Smooth muscle cell (in vitro differentiated cells): ENCODE results near the gene VPS54. TPM values are rescaled to one million over a fixed set of nuclear protein-coding genes. Genes with fewer than 3 reads are reported as not detected.

Experiments used
- DNase-seq: peaks from one replicate; lab custom pipeline; 2025; ENCODE audit not compliant: unreplicated experiment; lab: John Stamatoyannopoulos, UW
- H2AFZ ChIP-seq: fragments of 200-600 bp; sonication (generic); 2 replicates; pipeline ENCODE4 v1.6.0; 2016; ENCODE audit warnings: antibody characterized with exemption, low read depth, mild to moderate bottlenecking
- H3F3A ChIP-seq: fragments of 200-600 bp; sonication (generic); 2 replicates; pipeline ENCODE4 v1.6.0; 2017; ENCODE audit warnings: antibody characterized with exemption, low read depth
- H3K27ac ChIP-seq: fragments of 200-600 bp; sonication (generic); 2 replicates; pipeline ENCODE4 v1.5.1; 2016; ENCODE audit warnings: low read depth, mild to moderate bottlenecking
- H3K27me3 ChIP-seq: fragments of 200-600 bp; sonication (generic); 2 replicates; pipeline ENCODE4 v1.6.1; 2016; ENCODE audit warnings: low read depth, mild to moderate bottlenecking
- H3K36me3 ChIP-seq: fragments of 200-600 bp; sonication (generic); 2 replicates; pipeline ENCODE4 v1.5.1; 2016; ENCODE audit warnings: low read depth
- H3K4me1 ChIP-seq: fragments of 200-600 bp; sonication (generic); 2 replicates; pipeline ENCODE4 v1.5.1; 2016; ENCODE audit warnings: low read depth
- H3K4me2 ChIP-seq: fragments of 200-600 bp; sonication (generic); 2 replicates; pipeline ENCODE4 v1.6.0; 2016; ENCODE audit warnings: mild to moderate bottlenecking
- H3K4me3 ChIP-seq: fragments of 200-600 bp; sonication (generic); 2 replicates; pipeline ENCODE4 v1.5.1; 2016; ENCODE audit warnings: mild to moderate bottlenecking
- H3K79me2 ChIP-seq: fragments of 200-600 bp; sonication (generic); 2 replicates; pipeline ENCODE4 v1.6.0; 2016; ENCODE audit warnings: low read depth, mild to moderate bottlenecking
- H3K9ac ChIP-seq: fragments of 200-600 bp; sonication (generic); 2 replicates; pipeline ENCODE4 v1.6.0; 2016; ENCODE audit warnings: low read depth
- H3K9me3 ChIP-seq: fragments of 200-600 bp; sonication (generic); replicated peaks from 2 replicates; pipeline ENCODE4 v1.5.1; 2016; ENCODE audit warnings: low read depth
- H4K20me1 ChIP-seq: fragments of 200-600 bp; sonication (generic); 2 replicates; pipeline ENCODE4 v1.6.0; 2016; ENCODE audit warnings: low read depth
- CTCF ChIP-seq: fragments of 200-600 bp; sonication (generic); IDR thresholded peaks from 2 replicates; pipeline ENCODE4 v1.5.1; 2017; ENCODE audit warnings: borderline replicate concordance, mild to moderate bottlenecking, antibody characterized with exemption; ENCODE audit not compliant: insufficient read depth, poor library complexity, severe bottlenecking
- WGBS: methylation state at CpG from one replicate; pipeline ENCODE4 v1.1.7; 2016; ENCODE audit warnings: low lambda C conversion rate; 5-methylcytosine and 5-hydroxymethylcytosine counted together
- polyA plus RNA-seq: library from polyadenylated mRNA; unstranded; fragments of >200 nt; fragmentation: Nextera tagmentation; extraction: Ambion mirVana; gene quantifications from 2 replicates; pipeline ENCODE4 v1.2.1, GENCODE V29; 2016
- total RNA-seq: library from RNA; depleted of rRNA; stranded (reverse); fragments of >200 nt; gene quantifications from 2 replicates; pipeline ENCODE4 v1.2.3, GENCODE V29; 2014

Gene VPS54
- total and polyA plus RNA-seq, 2 experiments from 2014 or later, result 12.8 to 36.9 TPM

GRCh38 chr2:63862806-63863205, 156.4 kb downstream of the VPS54 start:
- Histone ChIP-seq H3K27me3 (no peaks in the 10 kb centered on the region), H3K4me3 (no peak overlapping the region), H3K79me2 (peaks cover 77% of the 10 kb centered on the region), H2AFZ (no peak overlapping the region), H3K9ac (peak overlapping the region; percentile 11), H3K4me1 (no peaks in the 10 kb centered on the region), H3F3A (peaks cover 14% of the 10 kb centered on the region), H3K36me3 (peaks cover 40% of the 10 kb centered on the region), H3K27ac (peak overlapping the region; percentile 76), H4K20me1 (peaks cover 80% of the 10 kb centered on the region), H3K9me3 (no peaks in the 10 kb centered on the region), H3K4me2 (no peak overlapping the region)
- no peak for DNase-seq
- no peak for TF ChIP-seq CTCF
- 58% methylated on average over 1 of the region's 1 CpG for WGBS

GRCh38 chr2:63861220-63861822, 157.9 kb downstream of the VPS54 start:
- WGBS, result 62% methylated on average over 6 of the region's 6 CpGs

GRCh38 chr2:63858291-63858690, 160.9 kb downstream of the VPS54 start:
- TF ChIP-seq CTCF, result no peak
- no peaks in the 10 kb centered on the region for H3K9me3 ChIP-seq
- peaks cover 79% of the 10 kb centered on the region for H4K20me1 ChIP-seq
- no peak for DNase-seq
- H2AFZ ChIP-seq, result no peak overlapping the region
- H3K4me1 ChIP-seq, result peaks cover 11% of the 10 kb centered on the region
- H3K36me3 ChIP-seq, result peaks cover 30% of the 10 kb centered on the region
- no peak overlapping the region for H3K9ac ChIP-seq
- H3K4me2 ChIP-seq, result no peak overlapping the region
- H3K27ac ChIP-seq, result no peak overlapping the region
- WGBS, result 97% methylated on average over 2 of the region's 2 CpGs
- peaks cover 11% of the 10 kb centered on the region for H3F3A ChIP-seq
- peaks cover 82% of the 10 kb centered on the region for H3K79me2 ChIP-seq
- H3K27me3 ChIP-seq, result no peaks in the 10 kb centered on the region
- no peak overlapping the region for H3K4me3 ChIP-seq

More at GRCh38 chr2:63861220-63861822, 157.9 kb downstream of the VPS54 start:
- no peak overlapping the region for H3K4me2 ChIP-seq
- peaks cover 41% of the 10 kb centered on the region for H3K36me3 ChIP-seq
- peaks cover 78% of the 10 kb centered on the region for H3K79me2 ChIP-seq
- H3K9me3 ChIP-seq, result no peaks in the 10 kb centered on the region
- no peak for DNase-seq
- no peak overlapping the region for H2AFZ ChIP-seq
- peaks cover 79% of the 10 kb centered on the region for H4K20me1 ChIP-seq
- H3K9ac ChIP-seq, result no peak overlapping the region
- no peak overlapping the region for H3K4me3 ChIP-seq
- no peaks in the 10 kb centered on the region for H3K4me1 ChIP-seq
- no peaks in the 10 kb centered on the region for H3K27me3 ChIP-seq
- H3K27ac ChIP-seq, result no peak overlapping the region
- H3F3A ChIP-seq, result peaks cover 14% of the 10 kb centered on the region
- TF ChIP-seq CTCF, result peak; percentile 60

- WGBS, result 89% methylated on average over 5 of the region's 5 CpGs
- H4K20me1 ChIP-seq, result peaks cover 84% of the 10 kb centered on the region
Measured at GRCh38 chr2:63856303-63856603, 163.0 kb downstream of the VPS54 start.

More at GRCh38 chr2:63856303-63856603, 163.0 kb downstream of the VPS54 start:
- Histone ChIP-seq H3K27ac (no peak overlapping the region), H3F3A (peaks cover 12% of the 10 kb centered on the region), H2AFZ (no peak overlapping the region), H3K27me3 (no peaks in the 10 kb centered on the region), H3K36me3 (peaks cover 28% of the 10 kb centered on the region), H3K4me3 (no peak overlapping the region), H3K4me2 (no peak overlapping the region), H3K9ac (no peak overlapping the region), H3K79me2 (peaks cover 92% of the 10 kb centered on the region), H3K9me3 (no peaks in the 10 kb centered on the region), H3K4me1 (peaks cover 23% of the 10 kb centered on the region)
- no peak for DNase-seq
- TF ChIP-seq CTCF, result no peak
